ENCODE measurements around the gene USP32.

- peak in 1 of 6 experiments; percentile 8 for TF ChIP-seq CTCF (IDR thresholded peaks at IDR 0.05)
- TF ChIP-seq POLR2A (IDR thresholded peaks at IDR 0.05), result no peak
Measured at GRCh38 chr17:60391471-60392041, 377 bp downstream of the USP32 start.
